OCI-LY3 (cell line): ENCODE data around the gene OR1I1.

Experiments used
- H2AFZ ChIP-seq: fragments of 200-600, 300-600 bp; shearing (Covaris generic); 2 replicates; pipeline ENCODE4 v1.6.0; 2014; ENCODE audit warnings: antibody characterized with exemption, low read depth, low read length
- H3K27ac ChIP-seq: fragments of 200-600, 300-600 bp; sonication (generic); 2 replicates; pipeline ENCODE4 v1.5.1; 2014; ENCODE audit warnings: mild to moderate bottlenecking, low read length, moderate library complexity, mixed read lengths
- H3K27me3 ChIP-seq: fragments of 200-600, 300-600 bp; sonication (generic); 2 replicates; pipeline ENCODE4 v1.6.1; 2014; ENCODE audit warnings: low read depth, low read length, mixed read lengths
- H3K36me3 ChIP-seq: fragments of 200-600, 300-600 bp; sonication (generic); replicated peaks from 2 replicates; pipeline ENCODE3; 2014; ENCODE audit warnings: low read depth, low read length, mixed read lengths
- H3K4me1 ChIP-seq: fragments of 300-600, 200-600 bp; sonication (generic); 2 replicates; pipeline ENCODE4 v1.6.1; 2014; ENCODE audit warnings: low read length, mixed read lengths
- H3K4me2 ChIP-seq: fragments of 200-600, 300-600 bp; sonication (generic); 2 replicates; pipeline ENCODE4 v1.6.1; 2014; ENCODE audit warnings: low read length, mixed read lengths
- H3K4me3 ChIP-seq: fragments of 300-600, 200-600 bp; sonication (generic); 2 replicates; pipeline ENCODE4 v1.5.1; 2014; ENCODE audit warnings: antibody characterized with exemption, mild to moderate bottlenecking, low read length, moderate library complexity
- H3K79me2 ChIP-seq: fragments of 300-600, 200-600 bp; shearing (Covaris generic); 2 replicates; pipeline ENCODE4 v1.6.1; 2014; ENCODE audit warnings: mild to moderate bottlenecking, low read length, mixed read lengths
- H3K9ac ChIP-seq: fragments of 300-600, 200-600 bp; shearing (Covaris generic); 2 replicates; pipeline ENCODE4 v1.6.0; 2014; ENCODE audit warnings: mild to moderate bottlenecking, low read length, moderate library complexity
- H3K9me3 ChIP-seq: fragments of 200-600, 300-600 bp; shearing (Covaris generic); 2 replicates; pipeline ENCODE4 v1.6.1; 2014; ENCODE audit warnings: low read length, mixed read lengths; ENCODE audit not compliant: insufficient read depth
- H4K20me1 ChIP-seq: fragments of 200-600, 300-600 bp; sonication (generic); 2 replicates; pipeline ENCODE4 v1.6.1; 2016; ENCODE audit warnings: low read length, mixed read lengths; ENCODE audit not compliant: insufficient read depth
- CTCF ChIP-seq: fragments of 200-600, 300-600 bp; sonication (generic); IDR thresholded peaks from 2 replicates; pipeline ENCODE4 v1.5.1; 2014; ENCODE audit warnings: antibody characterized with exemption, low read length, low read depth
- EZH2phosphoT487 ChIP-seq: fragments of 200-600 bp; shearing (Covaris generic); IDR thresholded peaks from 2 replicates; pipeline ENCODE4 v1.6.1; 2018; ENCODE audit warnings: antibody characterized with exemption, mixed run types, low read depth

OR1I1 gene

GRCh38 chr19:15108845-15109767 is 27.1 kb downstream of the OR1I1 start:
- H2AFZ ChIP-seq = no peak overlapping the region
- H3K9ac ChIP-seq = no peak overlapping the region
- no peak for TF ChIP-seq CTCF
- TF ChIP-seq EZH2phosphoT487 = no peak
- H3K27me3 ChIP-seq = no peaks in the 10 kb centered on the region
- no peak overlapping the region for H3K4me3 ChIP-seq
- no peaks in the 10 kb centered on the region for H4K20me1 ChIP-seq
- no peaks in the 10 kb centered on the region for H3K4me1 ChIP-seq
- peaks cover 6% of the 10 kb centered on the region for H3K36me3 ChIP-seq
- H3K79me2 ChIP-seq = no peaks in the 10 kb centered on the region
- H3K4me2 ChIP-seq = no peak overlapping the region
- no peaks in the 10 kb centered on the region for H3K9me3 ChIP-seq
- H3K27ac ChIP-seq = no peak overlapping the region

DNA sequence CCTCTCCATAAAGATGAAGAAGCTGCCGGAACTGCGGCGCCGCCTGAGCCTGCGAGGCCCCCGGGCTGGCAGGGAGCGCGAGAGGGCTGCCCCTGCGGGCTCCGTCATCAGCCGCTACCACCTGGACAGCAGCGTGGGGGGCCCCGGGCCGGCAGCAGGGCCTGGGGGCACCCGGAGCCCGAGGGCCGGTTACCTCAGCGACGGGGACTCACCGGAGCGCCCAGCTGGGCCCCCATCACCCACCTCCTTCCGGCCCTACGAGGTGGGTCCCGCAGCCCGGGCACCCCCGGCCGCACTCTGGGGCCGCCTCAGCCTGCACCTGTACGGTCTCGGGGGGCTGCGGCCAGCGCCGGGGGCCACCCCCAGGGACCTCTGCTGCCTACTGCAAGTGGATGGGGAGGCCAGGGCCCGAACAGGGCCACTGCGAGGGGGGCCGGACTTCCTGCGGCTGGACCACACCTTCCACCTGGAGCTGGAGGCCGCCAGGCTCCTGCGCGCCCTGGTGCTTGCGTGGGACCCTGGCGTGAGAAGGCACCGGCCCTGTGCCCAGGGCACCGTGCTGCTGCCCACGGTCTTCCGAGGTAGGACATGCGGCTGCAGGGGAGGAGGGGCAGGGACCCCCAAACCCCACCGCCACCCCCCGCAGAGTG is 27.9 kb downstream of the OR1I1 start:
- Histone ChIP-seq H3K27me3 (no peaks in the 10 kb centered on the region), H3K79me2 (no peaks in the 10 kb centered on the region), H3K4me2 (no peak overlapping the region), H3K9ac (no peak overlapping the region), H4K20me1 (no peaks in the 10 kb centered on the region), H3K36me3 (peaks cover 9% of the 10 kb centered on the region), H3K4me1 (no peaks in the 10 kb centered on the region), H2AFZ (no peak overlapping the region), H3K27ac (no peak overlapping the region), H3K9me3 (no peaks in the 10 kb centered on the region), H3K4me3 (no peak overlapping the region)
- TF ChIP-seq EZH2phosphoT487 (no peak), CTCF (no peak)

- Histone ChIP-seq H3K4me2 (no peak overlapping the region), H4K20me1 (no peaks in the 10 kb centered on the region), H3K27me3 (no peaks in the 10 kb centered on the region), H3K27ac (no peak overlapping the region), H3K36me3 (peaks cover 9% of the 10 kb centered on the region), H3K9ac (no peak overlapping the region), H2AFZ (no peak overlapping the region), H3K79me2 (no peaks in the 10 kb centered on the region), H3K4me1 (no peaks in the 10 kb centered on the region), H3K4me3 (no peak overlapping the region), H3K9me3 (no peaks in the 10 kb centered on the region)
- TF ChIP-seq EZH2phosphoT487 (no peak), CTCF (no peak)
These were observed 28.4 kb downstream of the OR1I1 start for GRCh38 chr19:15110418-15110815.

DNA sequence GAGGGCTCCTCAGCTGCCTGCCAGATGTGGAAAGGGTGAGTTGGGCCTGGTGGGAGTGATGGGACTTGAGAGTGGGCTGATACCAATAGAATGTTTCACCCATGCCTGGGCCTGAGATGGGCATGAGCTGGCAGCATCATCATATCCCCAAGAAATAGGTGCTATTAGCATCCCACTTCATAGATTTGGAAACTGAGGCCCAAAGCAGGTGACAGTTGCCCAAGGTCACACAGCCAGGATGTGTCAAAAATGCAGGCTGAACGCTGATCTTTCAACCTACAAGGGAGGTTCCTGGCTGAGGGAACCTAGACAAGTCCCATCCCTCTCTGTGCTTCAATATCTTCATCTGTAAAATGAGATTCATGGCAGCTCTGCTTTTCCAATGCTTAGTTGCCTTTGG is 29.7 kb downstream of the OR1I1 start:
- H3K4me3 ChIP-seq = no peak overlapping the region
- H4K20me1 ChIP-seq = no peaks in the 10 kb centered on the region
- no peak overlapping the region for H2AFZ ChIP-seq
- H3K36me3 ChIP-seq = peaks cover 17% of the 10 kb centered on the region
- no peaks in the 10 kb centered on the region for H3K79me2 ChIP-seq
- H3K9me3 ChIP-seq = no peaks in the 10 kb centered on the region
- no peak overlapping the region for H3K9ac ChIP-seq
- no peak overlapping the region for H3K27ac ChIP-seq
- H3K27me3 ChIP-seq = no peaks in the 10 kb centered on the region
- H3K4me2 ChIP-seq = no peak overlapping the region
- TF ChIP-seq EZH2phosphoT487 (no peak), CTCF (no peak)
- H3K4me1 ChIP-seq = no peaks in the 10 kb centered on the region
